ENCODE data around the gene LURAP1L. TPM values are rescaled to one million over a fixed set of nuclear protein-coding genes. Genes with fewer than 3 reads are reported as not detected.

LURAP1L gene
- total and polyA plus RNA-seq, 9 of the 15 experiments (the other 6 are each of a cell fraction or from before 2014, with no cell fraction given): 0.06 to 0.28 (median 0.07) TPM; not detected in 4

DNA sequence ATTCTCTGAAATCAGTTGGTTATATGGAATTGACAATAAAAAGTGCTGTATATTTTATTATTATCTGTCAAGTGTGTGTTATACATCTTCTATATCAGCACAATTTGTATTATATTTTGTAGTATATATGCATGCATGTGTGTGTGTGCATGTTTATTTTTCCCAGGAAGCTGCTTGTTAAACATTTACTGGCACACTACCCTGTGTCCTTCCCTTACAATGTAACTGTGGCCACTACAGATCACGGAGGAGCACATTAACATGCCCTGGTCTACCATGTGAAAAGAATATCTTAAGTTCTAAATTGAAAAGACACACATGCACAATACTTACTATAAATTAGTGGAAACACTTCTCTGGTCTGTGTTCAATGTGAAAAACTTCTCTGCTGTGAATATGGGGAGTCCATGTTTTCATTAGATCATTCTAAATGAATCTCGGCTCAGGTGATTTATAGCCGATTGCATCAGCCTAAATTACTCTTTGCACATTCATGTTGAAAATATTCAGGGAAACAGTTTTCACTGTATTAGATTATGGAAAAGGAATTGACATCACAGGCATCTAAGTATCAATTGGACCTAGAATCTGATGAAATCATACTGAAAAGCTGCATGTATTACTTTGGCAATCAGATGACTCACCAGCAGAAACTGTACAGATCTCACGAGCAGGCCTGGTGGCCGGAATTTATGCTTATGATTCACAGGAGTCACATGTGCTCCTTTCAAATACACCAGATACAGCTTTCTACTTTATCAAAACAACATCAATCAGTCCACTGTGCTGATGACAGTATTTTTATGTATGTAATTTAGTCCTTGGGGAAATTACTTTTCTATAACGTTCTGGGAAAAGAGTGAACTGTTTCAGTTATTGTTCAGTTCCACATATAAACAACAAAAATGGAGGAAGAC is 39.4 kb downstream of the LURAP1L start (continued):
- TF ChIP-seq, protein P1, sequence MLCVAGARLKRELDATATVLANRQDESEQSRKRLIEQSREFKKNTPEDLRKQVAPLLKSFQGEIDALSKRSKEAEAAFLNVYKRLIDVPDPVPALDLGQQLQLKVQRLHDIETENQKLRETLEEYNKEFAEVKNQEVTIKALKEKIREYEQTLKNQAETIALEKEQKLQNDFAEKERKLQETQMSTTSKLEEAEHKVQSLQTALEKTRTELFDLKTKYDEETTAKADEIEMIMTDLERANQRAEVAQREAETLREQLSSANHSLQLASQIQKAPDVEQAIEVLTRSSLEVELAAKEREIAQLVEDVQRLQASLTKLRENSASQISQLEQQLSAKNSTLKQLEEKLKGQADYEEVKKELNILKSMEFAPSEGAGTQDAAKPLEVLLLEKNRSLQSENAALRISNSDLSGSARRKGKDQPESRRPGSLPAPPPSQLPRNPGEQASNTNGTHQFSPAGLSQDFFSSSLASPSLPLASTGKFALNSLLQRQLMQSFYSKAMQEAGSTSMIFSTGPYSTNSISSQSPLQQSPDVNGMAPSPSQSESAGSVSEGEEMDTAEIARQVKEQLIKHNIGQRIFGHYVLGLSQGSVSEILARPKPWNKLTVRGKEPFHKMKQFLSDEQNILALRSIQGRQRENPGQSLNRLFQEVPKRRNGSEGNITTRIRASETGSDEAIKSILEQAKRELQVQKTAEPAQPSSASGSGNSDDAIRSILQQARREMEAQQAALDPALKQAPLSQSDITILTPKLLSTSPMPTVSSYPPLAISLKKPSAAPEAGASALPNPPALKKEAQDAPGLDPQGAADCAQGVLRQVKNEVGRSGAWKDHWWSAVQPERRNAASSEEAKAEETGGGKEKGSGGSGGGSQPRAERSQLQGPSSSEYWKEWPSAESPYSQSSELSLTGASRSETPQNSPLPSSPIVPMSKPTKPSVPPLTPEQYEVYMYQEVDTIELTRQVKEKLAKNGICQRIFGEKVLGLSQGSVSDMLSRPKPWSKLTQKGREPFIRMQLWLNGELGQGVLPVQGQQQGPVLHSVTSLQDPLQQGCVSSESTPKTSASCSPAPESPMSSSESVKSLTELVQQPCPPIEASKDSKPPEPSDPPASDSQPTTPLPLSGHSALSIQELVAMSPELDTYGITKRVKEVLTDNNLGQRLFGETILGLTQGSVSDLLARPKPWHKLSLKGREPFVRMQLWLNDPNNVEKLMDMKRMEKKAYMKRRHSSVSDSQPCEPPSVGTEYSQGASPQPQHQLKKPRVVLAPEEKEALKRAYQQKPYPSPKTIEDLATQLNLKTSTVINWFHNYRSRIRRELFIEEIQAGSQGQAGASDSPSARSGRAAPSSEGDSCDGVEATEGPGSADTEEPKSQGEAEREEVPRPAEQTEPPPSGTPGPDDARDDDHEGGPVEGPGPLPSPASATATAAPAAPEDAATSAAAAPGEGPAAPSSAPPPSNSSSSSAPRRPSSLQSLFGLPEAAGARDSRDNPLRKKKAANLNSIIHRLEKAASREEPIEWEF (CRISPR knock-in tag; IDR thresholded peaks at IDR 0.05): no peak
- TF ChIP-seq ZNF318 (IDR thresholded peaks at IDR 0.05; ENCODE audit: borderline replicate concordance in 1 of 2, low read depth in 1 of 2) (0 out of 4 replicates have a peak, but pooled peaks of 1 of the 2 experiments have one; percentile 36), TEAD4 (IDR thresholded peaks at IDR 0.05; ENCODE audit: low read length) (peak; percentile 32; the same call in 1 of the 2 replicates), TEAD4 (CRISPR knock-in tag; IDR thresholded peaks at IDR 0.05; ENCODE audit: borderline replicate concordance) (no peak), BHLHE40 (IDR thresholded peaks at IDR 0.05; ENCODE audit: low read length) (peak; percentile 46; the same call in 1 of the 2 replicates), WHSC1 (IDR thresholded peaks at IDR 0.05; ENCODE audit: low read length) (no peak), ZNF551 (CRISPR knock-in tag; IDR thresholded peaks at IDR 0.05) (no peak)
- TF ChIP-seq, protein P2, sequence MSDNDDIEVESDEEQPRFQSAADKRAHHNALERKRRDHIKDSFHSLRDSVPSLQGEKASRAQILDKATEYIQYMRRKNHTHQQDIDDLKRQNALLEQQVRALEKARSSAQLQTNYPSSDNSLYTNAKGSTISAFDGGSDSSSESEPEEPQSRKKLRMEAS (CRISPR knock-in tag; IDR thresholded peaks at IDR 0.05): no peak
- TF ChIP-seq, protein P3, sequence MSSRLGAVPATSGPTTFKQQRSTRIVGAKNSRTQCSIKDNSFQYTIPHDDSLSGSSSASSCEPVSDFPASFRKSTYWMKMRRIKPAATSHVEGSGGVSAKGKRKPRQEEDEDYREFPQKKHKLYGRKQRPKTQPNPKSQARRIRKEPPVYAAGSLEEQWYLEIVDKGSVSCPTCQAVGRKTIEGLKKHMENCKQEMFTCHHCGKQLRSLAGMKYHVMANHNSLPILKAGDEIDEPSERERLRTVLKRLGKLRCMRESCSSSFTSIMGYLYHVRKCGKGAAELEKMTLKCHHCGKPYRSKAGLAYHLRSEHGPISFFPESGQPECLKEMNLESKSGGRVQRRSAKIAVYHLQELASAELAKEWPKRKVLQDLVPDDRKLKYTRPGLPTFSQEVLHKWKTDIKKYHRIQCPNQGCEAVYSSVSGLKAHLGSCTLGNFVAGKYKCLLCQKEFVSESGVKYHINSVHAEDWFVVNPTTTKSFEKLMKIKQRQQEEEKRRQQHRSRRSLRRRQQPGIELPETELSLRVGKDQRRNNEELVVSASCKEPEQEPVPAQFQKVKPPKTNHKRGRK (tag; IDR thresholded peaks at IDR 0.05): no peak
